Muscle of back (tissue), 13 donors: ENCODE measurements around the gene CCDC177. TPM values are rescaled to one million over a fixed set of nuclear protein-coding genes. Genes with fewer than 3 reads are reported as not detected.
A peak's percentile ranks its signal among the peaks of the same experiment; 100 is the strongest.

Experiments
- DNase-seq, 3 donors: peaks; one replicate each; pipeline versions ENCODE4 v3.0.0 to v3.0.0-alpha.2; 2013
- long read RNA-seq, 9 donors: transcript quantifications; one replicate each; lab custom pipeline, GENCODE V29; 2026
- polyA plus RNA-seq, 10 donors: library from polyadenylated mRNA; unstranded; fragments of 120-200 nt; gene quantifications; one replicate each; pipeline ENCODE4 v1.2.1, GENCODE V29; 2013; ENCODE audit not compliant: insufficient read length in 10 of 10

The CCDC177 gene
- under 1 TPM in 2 of 10 donors, not detected in 8; 0.04 to 0.06 TPM for polyA plus RNA-seq
- long read RNA-seq, donor 1 = 0 reads
- long read RNA-seq, donor 2 = 0 reads
- long read RNA-seq, donor 3 = 0 reads
- long read RNA-seq, donor 4 = 0 reads
- long read RNA-seq, donor 5 = 0 reads
- long read RNA-seq, donor 6 = 0 reads
- long read RNA-seq, donor 7 = 0 reads
- long read RNA-seq, donor 8 = 0 reads
- long read RNA-seq, donor 9 = 0 reads

GRCh38 chr14:69574263-69574953 is at the start of gene CCDC177:
CCDC177 (minus strand) TSS chr14:69574871; CDS start chr14:69573622, 1,249 bp downstream.
- DNase-seq = peak in 1 of 3 donors; percentile 76

GRCh38 chr14:69624136-69624535 is 49.5 kb upstream of the CCDC177 start:
- DNase-seq = no peak

DNA sequence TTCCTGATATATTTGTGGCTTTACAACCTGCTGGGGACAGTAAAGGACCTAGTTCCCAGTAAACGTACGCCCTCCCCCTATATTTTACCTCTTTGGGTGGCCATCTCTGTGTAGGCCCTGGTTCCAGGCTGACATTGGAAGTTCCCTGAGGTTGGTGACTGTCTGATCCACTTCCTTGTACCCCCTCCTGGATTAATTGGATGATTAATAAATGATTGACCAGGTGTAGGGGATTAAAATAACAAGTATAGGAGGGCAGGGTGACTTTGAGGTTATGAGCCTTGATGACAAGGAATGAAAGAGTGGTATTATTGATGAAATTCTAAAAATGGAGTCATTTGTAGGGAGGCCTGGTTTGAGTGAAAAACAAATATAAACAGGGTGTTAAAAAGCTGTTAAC is 46.3 kb upstream of the CCDC177 start:
- no peak for DNase-seq

DNA sequence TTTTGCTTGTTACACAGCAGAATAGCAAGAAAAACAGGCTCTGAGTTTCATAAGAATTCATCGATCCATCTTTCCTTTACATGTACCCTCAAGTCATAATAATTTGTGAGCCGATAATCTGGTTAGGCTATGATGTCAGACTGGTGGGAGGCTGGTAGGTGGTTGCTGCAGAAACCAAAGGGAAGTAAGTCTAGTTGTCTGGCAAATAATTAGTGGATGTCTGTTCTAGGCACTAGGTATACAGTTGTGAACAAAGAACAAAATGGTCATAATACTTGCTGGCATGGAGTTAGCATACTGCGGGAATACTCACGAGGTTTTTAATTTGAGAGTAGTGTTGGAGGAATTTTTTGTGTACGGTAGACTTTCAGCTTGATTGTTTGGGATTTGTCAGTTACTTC is 45.5 kb upstream of the CCDC177 start:
- DNase-seq = no peak

DNA sequence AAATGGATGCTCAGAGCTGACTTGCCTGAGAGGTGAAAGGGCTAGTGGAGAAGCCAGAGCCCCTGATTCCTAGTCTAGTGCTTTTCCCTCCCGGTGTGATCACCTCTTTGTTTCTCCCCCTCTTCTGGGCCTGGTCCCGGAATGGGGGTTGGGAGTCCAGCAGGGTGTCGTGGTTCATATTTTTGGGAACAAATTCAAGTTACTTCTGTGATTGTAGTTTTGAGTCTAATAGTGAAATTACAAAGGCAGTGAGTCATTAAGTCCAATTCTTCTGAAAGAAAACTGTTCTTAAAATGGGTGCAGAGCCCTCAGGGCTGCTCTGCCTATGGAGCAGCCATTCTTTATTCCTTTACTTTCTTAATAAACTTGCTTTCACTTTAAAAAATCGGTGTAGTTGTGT is 44.3 kb upstream of the CCDC177 start:
- DNase-seq = no peak

DNA sequence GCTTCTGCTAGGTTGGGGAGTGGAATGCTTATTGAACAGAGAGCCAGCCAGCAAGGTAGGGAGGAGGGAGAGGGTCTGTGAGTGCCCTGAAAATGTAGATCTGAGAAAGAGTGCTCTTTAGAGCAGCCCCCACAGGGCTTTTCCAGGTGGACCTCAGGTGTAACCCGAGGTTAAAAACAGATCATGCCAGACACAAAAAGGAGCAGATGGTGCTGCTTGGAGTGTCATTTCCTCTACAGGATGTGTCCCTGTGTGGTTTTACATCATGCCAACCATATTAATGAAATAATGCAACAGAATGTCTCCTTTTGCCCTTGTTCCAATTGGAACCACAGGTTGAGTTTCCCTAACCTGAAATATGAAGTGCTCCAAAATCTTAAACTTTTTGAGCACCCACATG is 43.1 kb upstream of the CCDC177 start:
- DNase-seq = no peak

- DNase-seq = no peak
Measured at GRCh38 chr14:69616408-69616773, 41.7 kb upstream of the CCDC177 start.

DNA sequence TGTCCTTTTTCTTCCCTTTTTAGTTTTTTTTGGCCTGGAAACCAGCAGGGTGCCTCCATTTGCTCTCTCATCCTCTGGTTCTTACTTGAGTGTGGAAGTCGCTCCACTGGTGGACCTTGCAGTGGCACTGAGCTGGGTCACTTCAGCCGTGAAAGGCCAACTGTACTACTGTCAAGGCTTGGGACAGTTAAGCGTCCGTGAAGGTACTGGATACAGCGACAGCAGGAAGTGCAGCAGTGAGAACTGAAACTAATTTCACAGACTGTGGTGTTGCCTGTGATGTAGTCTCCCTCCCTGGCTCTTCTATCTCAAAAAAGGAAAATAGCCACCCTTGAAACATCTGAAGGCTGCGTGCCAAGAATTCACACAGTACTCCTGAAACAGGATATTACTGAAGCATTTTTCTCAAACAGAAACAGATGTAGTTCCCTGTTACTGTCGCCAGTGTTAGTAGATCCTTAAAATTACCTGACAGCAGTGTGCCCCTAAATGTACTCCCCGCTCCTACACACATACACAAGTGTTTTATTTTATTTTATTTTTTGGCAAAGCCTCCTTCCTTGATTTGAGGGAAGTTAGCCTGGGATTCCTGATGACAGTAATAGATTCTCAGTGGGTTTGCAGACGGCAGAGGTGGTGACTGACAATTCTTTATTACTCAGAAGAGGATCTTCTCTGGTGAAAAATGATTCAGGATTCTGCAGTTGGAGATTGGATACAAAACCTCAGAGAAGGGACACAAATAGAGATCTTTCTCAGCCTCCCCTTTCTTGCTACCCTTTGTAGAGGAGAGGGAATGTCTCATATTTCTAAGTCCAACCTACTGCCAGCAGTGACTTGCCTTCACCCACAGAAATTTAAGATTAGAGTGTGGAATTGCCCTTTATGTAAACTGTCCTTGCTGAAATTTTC is 41.1 kb upstream of the CCDC177 start:
- DNase-seq = peak; percentile 64 to 81 (median 75)

GRCh38 chr14:69615121-69615495 is 40.4 kb upstream of the CCDC177 start:
- DNase-seq = no peak

GRCh38 chr14:69614592-69614991 is 39.9 kb upstream of the CCDC177 start:
- peak in 1 of 3 donors; percentile 32 for DNase-seq

- DNase-seq = no peak
Measured at GRCh38 chr14:69613312-69614073, 38.8 kb upstream of the CCDC177 start.

DNA sequence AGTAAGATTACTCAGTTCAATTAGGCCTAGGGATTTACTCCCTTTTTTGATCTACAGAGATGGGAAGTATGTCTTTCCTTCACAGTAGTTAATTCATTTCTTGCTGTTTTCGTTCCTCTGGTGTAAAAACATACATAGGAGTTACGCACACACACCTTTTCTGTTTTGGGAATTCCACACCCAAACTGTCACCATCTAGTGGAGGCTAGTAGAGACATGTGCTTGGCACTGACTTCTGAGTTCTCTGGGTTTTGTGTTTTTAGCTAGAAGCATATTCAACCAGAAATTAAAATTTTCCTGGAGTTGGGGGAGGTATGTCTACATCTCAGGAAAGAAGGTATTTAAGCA is 38.1 kb upstream of the CCDC177 start:
- peak in 1 of 3 donors; percentile 44 for DNase-seq

DNA sequence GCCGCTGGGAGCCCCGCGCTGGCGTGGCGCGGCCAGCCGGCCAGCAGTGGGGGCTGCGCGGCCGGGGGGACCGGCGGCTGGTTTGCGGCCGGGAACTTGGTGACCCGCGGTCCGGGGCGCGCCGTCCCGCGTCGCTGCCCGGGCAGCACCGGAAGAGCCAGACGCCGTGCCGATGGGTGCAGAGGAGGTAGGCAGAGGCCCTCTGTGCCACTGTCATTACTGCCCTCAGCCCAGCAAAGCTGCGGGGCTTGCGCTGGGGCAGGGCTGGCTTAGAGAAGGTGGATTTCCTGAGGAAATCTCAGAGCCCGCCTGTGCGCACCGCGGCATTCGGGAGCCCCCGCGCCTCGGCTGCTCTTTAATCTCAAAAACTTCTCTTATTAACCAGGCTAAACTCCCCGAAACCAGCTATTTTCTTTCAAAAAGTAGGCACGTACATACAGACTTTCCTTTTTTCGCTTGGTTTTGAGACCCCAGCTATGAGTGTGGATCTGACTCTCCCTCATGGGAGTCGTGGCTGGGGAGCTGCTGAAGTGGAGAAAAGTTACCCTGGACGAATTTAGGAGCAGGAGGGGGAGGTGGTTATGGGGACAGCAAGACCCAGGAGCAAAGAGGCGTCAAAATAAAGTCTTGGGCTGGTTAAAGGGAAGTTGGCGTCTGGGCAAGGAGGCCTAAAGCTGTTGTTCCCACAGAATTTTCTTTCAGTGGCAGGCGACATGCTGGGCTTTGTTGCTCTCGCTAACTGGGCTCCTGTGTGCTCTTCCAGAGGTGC is 37.5 kb upstream of the CCDC177 start:
- DNase-seq = peak in 1 of 3 donors; percentile 67

GRCh38 chr14:69611172-69612013 is 36.7 kb upstream of the CCDC177 start, which contains the start of gene SUSD6:
SUSD6 (plus strand) TSS chr14:69611596; CDS start chr14:69658593, 46,997 bp downstream.
- peak; percentile 90 to 95 (median 91) for DNase-seq

DNA sequence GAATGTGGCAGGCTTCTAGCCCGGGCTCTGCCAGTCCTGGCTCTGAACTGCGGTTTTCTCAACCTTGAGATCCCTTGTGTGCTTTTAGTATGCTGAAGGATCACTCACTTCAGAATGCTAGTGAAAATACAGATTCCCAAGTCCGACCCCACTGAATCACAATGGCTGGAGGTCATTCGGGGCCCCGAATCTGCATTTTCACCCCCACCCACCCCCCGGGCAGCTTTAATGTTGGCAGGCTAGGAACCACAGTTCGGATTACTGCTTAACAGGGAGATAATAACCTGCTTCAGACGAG is 36.2 kb upstream of the CCDC177 start:
- DNase-seq = no peak

GRCh38 chr14:69610020-69610873 is 35.6 kb upstream of the CCDC177 start:
- DNase-seq = peak in 1 of 3 donors; percentile 59

GRCh38 chr14:69606258-69607184 is 31.9 kb upstream of the CCDC177 start:
- no peak for DNase-seq

DNA sequence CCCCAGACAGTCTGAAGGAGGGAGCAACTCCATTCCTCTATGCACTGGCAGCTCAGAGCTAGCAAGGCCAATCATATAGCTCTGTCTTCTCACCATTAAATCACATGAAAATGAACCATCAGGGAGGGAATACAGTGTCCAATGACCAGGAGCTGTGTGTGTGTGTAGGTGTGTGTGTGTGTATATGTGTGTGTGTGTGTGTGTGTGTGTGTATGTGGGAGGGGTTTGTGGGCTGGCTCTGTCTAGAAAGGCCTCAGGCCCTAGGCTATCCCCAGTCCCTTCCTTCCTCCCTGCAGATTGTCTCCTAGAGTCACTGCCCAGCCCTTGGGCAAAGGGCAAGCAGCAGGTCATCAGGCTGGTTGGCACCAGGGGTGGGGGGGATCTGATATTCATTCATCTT is 31.1 kb upstream of the CCDC177 start:
- no peak for DNase-seq
